Motor neuron (in vitro differentiated cells): ENCODE data around the gene CEP120. TPM values are rescaled to one million over a fixed set of nuclear protein-coding genes. Genes with fewer than 3 reads are reported as not detected.
"Not testable (repeated sequence)": the region's sequence is repeated elsewhere in the genome, so short reads cannot be mapped to it uniquely, and the experiment has no call there.

ENCODE experiments used
- ATAC-seq, 8 experiments: fragments of 200-7000 bp; cut with Tn5 transposase; replicated peaks in 6 of 8; 2 replicates each; pipeline ENCODE4 v1.8.0; 2021; ENCODE audit warnings: mild to moderate bottlenecking in 8 of 8, moderate library complexity in 8 of 8
- H3K27ac ChIP-seq, 2 donors: fragments of 250-450 bp; sonication (Bioruptor Pico); 2 replicates each; pipeline ENCODE4 v1.9.0; 2021; ENCODE audit warnings: antibody characterized with exemption in 2 of 2, mild to moderate bottlenecking in 2 of 2, moderate library complexity in 1 of 2
- H3K4me1 ChIP-seq, 2 donors: fragments of 250-450 bp; sonication (Bioruptor Pico); replicated peaks in 1 of 2; 2 replicates each; pipeline ENCODE4 v1.6.1; 2021; ENCODE audit warnings: antibody characterized with exemption in 2 of 2, mild to moderate bottlenecking in 2 of 2, moderate library complexity in 1 of 2
- H3K4me3 ChIP-seq, 5 donors: fragments of 250-450 bp; sonication (Bioruptor Pico); 2 replicates each; pipeline ENCODE4 v1.9.0; 2021; ENCODE audit warnings: antibody characterized with exemption in 5 of 5, mild to moderate bottlenecking in 5 of 5, moderate library complexity in 4 of 5
- WGBS, 10 experiments: fragments of 450-650 bp; shearing (Covaris generic); methylation state at CpG; one replicate each; pipeline ENCODE4 v1.0.0; 2022; 5-methylcytosine and 5-hydroxymethylcytosine counted together
- in situ Hi-C, 9 experiments: fragments of 400-800 bp; cut with MboI; loops; one replicate each; pipeline ENCODE4 v1.15.0; 2021; ENCODE audit warnings: low sequenced_read_pairs in 9 of 9, low pct_unique_long_range_greater_than_20kb in 2 of 9; ENCODE audit not compliant: unreplicated experiment in 9 of 9
- total RNA-seq, 8 experiments: library from RNA; unstranded; fragments of 300-600 nt; gene quantifications; 2 replicates each; pipeline versions ENCODE4 v1.2.3 to v1.2.4, GENCODE V29; 2022

The CEP120 gene
- total RNA-seq, 8 experiments from 2014 or later, result 13.7 to 28.3 (median 19.0) TPM

GRCh38 chr5:123401320-123401719 is 21.9 kb downstream of the CEP120 start:
- no peak for ATAC-seq

GRCh38 chr5:123400870-123401291 is 22.3 kb downstream of the CEP120 start:
- not testable (repeated sequence) for ATAC-seq, H3K4me1 ChIP-seq, H3K27ac ChIP-seq, H3K4me3 ChIP-seq
- in situ Hi-C loops, result loop anchor here in 5 of 9 experiments (25.0 kb wide), 2 partner anchors 186 to 211 kb away; no protein-coding TSS in a partner anchor
- 93% methylated on average over 3 of the region's 23 CpGs; no CpG with 5 or more reads in 9 of the 10 experiments for WGBS, 10 experiments

More at GRCh38 chr5:123401320-123401719, 21.9 kb downstream of the CEP120 start:
- 86 to 100% (median 91%) methylated on average over 1 to 11 of the region's 15 CpGs; no CpG with 5 or more reads in 4 of the 10 experiments for WGBS, 10 experiments
- Histone ChIP-seq H3K4me1 (no peaks in the 10 kb centered on the region), H3K27ac (no peak overlapping the region), H3K4me3 (no peak overlapping the region)
- in situ Hi-C loops, result loop anchor here in 5 of 9 experiments (25.0 kb wide), 2 partner anchors 186 to 211 kb away; no protein-coding TSS in a partner anchor

DNA sequence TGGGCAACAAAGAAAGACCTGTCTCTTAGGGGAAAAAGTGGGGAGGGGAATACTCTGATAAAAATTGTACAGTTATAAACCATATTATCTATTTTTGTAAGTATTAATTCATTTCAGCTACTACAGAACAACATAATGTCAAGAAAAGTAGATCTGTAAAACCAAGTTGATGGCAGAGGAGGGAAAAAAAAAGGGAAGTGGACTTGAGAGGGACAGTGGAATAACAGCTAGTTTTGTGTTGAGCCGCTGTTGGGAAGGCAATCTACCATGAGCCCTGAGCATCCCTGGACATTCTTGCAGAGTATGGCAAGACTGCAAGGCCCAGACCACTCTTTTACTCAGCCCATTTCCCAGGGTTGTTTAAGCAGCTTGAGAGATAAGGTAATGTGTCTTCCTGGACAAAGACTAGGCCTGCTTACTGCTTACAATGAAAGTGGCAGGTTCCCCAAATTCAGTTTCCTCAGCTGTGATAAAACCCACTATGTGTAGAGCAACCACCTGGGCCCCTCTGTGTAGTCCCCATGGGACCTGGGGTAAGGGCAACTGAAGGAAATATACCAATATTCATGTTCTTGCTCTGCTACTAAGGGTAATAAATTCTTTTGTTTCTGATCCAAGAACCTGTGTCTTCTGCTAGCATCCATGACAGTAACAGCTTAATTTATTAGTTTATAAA is 25.0 kb downstream of the CEP120 start:
- ATAC-seq, result no peak
- WGBS, 10 experiments, result 86 to 100% (median 100%) methylated on average over 1 of the region's 1 CpG; no CpG with 5 or more reads in 5 of the 10 experiments
- in situ Hi-C loops, result no loop called here
- H3K27ac ChIP-seq, result no peak overlapping the region
- no peak overlapping the region for H3K4me3 ChIP-seq
- no peaks in the 10 kb centered on the region for H3K4me1 ChIP-seq

GRCh38 chr5:123397538-123397937 is 25.7 kb downstream of the CEP120 start:
- 83 to 100% (median 93%) methylated on average over 2 to 3 of the region's 3 CpGs; no CpG with 5 or more reads in 5 of the 10 experiments for WGBS, 10 experiments

DNA sequence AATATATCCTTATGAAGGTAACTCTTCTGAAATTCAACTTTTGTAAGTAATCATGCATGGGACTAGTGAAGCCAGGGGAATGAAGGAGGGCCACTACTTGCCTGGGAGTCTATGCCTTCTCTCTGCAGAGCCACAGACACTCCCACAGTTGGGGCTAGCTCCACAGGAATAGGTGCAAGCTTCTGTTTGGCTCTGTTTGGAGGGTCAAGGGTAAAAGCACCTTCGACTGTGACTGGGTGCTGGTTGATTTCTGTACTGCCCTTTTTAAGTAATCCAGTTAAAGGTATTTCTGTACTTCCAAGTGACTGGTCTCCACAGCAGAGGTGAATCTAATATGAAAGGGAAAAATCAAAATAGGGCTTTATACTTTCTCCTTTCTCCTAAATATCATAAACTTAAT is 32.2 kb downstream of the CEP120 start:
- Histone ChIP-seq H3K4me1 (no peaks in the 10 kb centered on the region), H3K27ac (no peak overlapping the region), H3K4me3 (no peak overlapping the region)
- in situ Hi-C loops, result no loop called here
- 80 to 100% (median 100%) methylated on average over 1 of the region's 1 CpG; no CpG with 5 or more reads in 7 of the 10 experiments for WGBS, 10 experiments
- no peak for ATAC-seq

More at GRCh38 chr5:123397538-123397937, 25.7 kb downstream of the CEP120 start:
- in situ Hi-C loops, result no loop called here
- no peak overlapping the region for H3K27ac ChIP-seq
- ATAC-seq, result no peak
- H3K4me1 ChIP-seq, result no peaks in the 10 kb centered on the region
- no peak overlapping the region for H3K4me3 ChIP-seq

GRCh38 chr5:123389794-123390193 is 33.4 kb downstream of the CEP120 start:
- Histone ChIP-seq H3K4me1 (no peaks in the 10 kb centered on the region), H3K27ac (no peak overlapping the region), H3K4me3 (no peak overlapping the region)
- in situ Hi-C loops, result no loop called here
- no peak for ATAC-seq

GRCh38 chr5:123387313-123387712 is 35.9 kb downstream of the CEP120 start:
- Histone ChIP-seq H3K4me3 (no peak overlapping the region), H3K4me1 (no peaks in the 10 kb centered on the region), H3K27ac (no peak overlapping the region)
- ATAC-seq, result no peak
- 76 to 100% (median 93%) methylated on average over 1 to 3 of the region's 3 CpGs for WGBS, 10 experiments
- in situ Hi-C loops, result no loop called here

DNA sequence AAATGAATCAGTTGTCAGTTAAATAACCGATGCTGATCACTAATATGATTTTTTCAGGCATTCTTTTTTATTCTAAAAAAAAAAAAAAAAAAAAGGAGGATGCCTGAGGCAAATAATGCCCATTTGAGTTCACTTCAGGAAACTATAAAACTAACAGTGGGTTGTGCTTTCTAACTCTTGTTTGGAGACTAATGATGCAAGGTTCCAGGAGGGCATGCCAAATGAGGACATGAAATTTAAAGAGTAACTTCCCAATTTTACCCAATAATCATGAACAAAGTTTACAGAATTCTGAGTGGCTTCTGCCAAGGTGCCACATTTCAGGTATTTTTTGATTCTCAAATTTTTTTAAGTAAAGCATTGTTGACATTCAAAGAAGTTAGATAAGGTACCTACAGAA is 41.0 kb downstream of the CEP120 start:
- in situ Hi-C loops, result no loop called here
- H3K4me3 ChIP-seq, result no peak overlapping the region

GRCh38 chr5:123371575-123372179 is 51.5 kb downstream of the CEP120 start:
- peak in 2 of 8 experiments; percentile 42 to 45 for ATAC-seq
- H3K27ac ChIP-seq, result no peak overlapping the region
- no peaks in the 10 kb centered on the region for H3K4me1 ChIP-seq
- H3K4me3 ChIP-seq, result no peak overlapping the region
- 40 to 100% (median 93%) methylated on average over 1 to 3 of the region's 4 CpGs; no CpG with 5 or more reads in 3 of the 10 experiments for WGBS, 10 experiments
- in situ Hi-C loops, result loop anchor here in 3 of 9 experiments (25.0 kb wide), 3 partner anchors 484 to 859 kb away; no protein-coding TSS in a partner anchor

More for the DNA sequence above, 41.0 kb downstream of the CEP120 start:
- no peak for ATAC-seq
- 80 to 100% (median 100%) methylated on average over 1 of the region's 1 CpG; no CpG with 5 or more reads in 2 of the 10 experiments for WGBS, 10 experiments
- no peak overlapping the region for H3K27ac ChIP-seq
- no peaks in the 10 kb centered on the region for H3K4me1 ChIP-seq

- H3K27ac ChIP-seq, result no peak overlapping the region
- in situ Hi-C loops, result loop anchor here in 3 of 9 experiments (25.0 kb wide), 3 partner anchors 482 to 857 kb away; no protein-coding TSS in a partner anchor
- no peak for ATAC-seq
- H3K4me3 ChIP-seq, result no peak overlapping the region
- WGBS, 10 experiments, result 50 to 100% (median 100%) methylated on average over 1 of the region's 1 CpG; no CpG with 5 or more reads in 1 of the 10 experiments
- no peaks in the 10 kb centered on the region for H3K4me1 ChIP-seq
Measured at GRCh38 chr5:123369371-123369968, 53.7 kb downstream of the CEP120 start.

DNA sequence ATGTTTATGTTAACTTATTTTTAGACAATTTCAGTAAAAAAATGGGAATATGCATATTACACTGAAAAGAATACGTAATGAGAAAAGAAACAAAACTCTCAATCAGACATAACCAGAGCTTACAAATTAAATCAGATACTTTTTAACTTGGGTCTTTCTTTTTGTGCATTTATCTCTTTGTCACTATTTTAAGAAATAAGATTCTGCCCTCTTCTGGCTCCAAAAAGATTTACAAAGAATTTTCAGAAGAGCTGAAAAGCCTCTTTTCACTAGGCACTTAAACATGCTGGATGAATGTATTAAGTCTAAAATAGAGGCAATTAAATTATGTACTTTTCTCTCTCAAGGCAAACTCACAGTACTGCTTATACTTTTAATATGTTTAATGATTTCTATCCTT is 55.5 kb downstream of the CEP120 start:
- no peak for ATAC-seq
- in situ Hi-C loops, result loop anchor here in 3 of 9 experiments (25.0 kb wide), 3 partner anchors 480 to 855 kb away; no protein-coding TSS in a partner anchor
- 25 to 100% (median 86%) methylated on average over 1 of the region's 1 CpG; no CpG with 5 or more reads in 1 of the 10 experiments for WGBS, 10 experiments

DNA sequence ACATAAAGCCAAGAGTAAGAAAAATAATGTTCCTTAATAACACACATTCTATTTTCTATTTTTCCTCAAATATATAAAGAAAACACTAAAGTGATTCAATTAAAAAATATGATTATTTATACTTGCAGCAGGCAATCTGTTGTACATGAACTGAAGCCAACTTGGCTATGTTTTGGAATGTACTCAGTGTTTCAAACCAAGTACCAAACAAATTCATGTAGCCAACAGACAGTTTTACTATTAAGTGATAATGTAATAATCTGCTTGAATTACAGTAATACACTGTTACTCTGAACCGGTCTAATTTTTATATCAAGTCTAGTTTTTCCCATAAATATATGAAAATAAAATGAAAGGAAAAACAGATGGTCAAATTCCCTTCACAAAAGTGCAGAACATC is 58.0 kb downstream of the CEP120 start:
- H3K27ac ChIP-seq, result no peak overlapping the region

More for the DNA sequence above, 55.5 kb downstream of the CEP120 start:
- Histone ChIP-seq H3K4me3 (no peak overlapping the region), H3K27ac (no peak overlapping the region), H3K4me1 (no peaks in the 10 kb centered on the region)

More for the DNA sequence above, 58.0 kb downstream of the CEP120 start:
- Histone ChIP-seq H3K4me3 (no peak overlapping the region), H3K4me1 (no peaks in the 10 kb centered on the region)
- 0 to 100% (median 93%) methylated on average over 1 of the region's 1 CpG; no CpG with 5 or more reads in 1 of the 10 experiments for WGBS, 10 experiments
- in situ Hi-C loops, result loop anchor here in 3 of 9 experiments (25.0 kb wide), 3 partner anchors 478 to 853 kb away; no protein-coding TSS in a partner anchor
- ATAC-seq, result no peak
